SK-N-MC (cell line): Measurements from ENCODE around the gene PRSS1.

ENCODE experiments used
- EZH2 ChIP-seq: fragments of 200-600 bp; sonication (generic); IDR thresholded peaks from one replicate; pipeline ENCODE4 v1.6.1; 2017; ENCODE audit warnings: antibody characterized with exemption
- POLR2AphosphoS5 ChIP-seq: IDR thresholded peaks from 2 replicates; pipeline ENCODE4 v1.6.1; 2012; ENCODE audit warnings: mild to moderate bottlenecking, low read depth, low read length, borderline replicate concordance

DNA sequence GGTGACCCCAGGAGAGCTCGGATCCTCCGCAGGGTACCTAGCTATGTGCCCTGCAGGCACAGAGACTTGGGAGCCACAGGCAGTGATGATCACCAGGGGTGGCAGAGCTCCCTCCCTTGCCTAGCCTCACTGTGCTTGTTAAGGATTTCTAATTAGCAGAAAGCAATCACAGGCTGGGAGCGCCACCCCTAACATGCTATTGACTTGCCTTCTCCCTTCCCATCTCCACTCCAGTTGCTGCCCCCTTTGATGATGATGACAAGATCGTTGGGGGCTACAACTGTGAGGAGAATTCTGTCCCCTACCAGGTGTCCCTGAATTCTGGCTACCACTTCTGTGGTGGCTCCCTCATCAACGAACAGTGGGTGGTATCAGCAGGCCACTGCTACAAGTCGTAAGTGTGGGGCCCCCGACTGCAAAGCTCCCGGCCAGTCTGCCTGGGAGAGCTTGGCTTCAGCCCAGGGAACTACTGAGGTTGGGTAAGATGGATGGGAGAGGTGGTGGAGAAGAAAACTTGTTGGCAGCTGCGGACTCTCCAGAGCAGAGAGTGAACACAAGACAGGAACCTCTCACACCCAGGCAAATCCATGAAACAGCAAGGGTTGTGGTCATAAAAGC lies 1.2 kb downstream of the PRSS1 start:
- TF ChIP-seq POLR2AphosphoS5 (no peak), EZH2 (no peak)
